AG04450 (cell line): ENCODE measurements around the gene FUS. TPM values are rescaled to one million over a fixed set of nuclear protein-coding genes. Genes with fewer than 3 reads are reported as not detected.
"Not testable (repeated sequence)": the region's sequence is repeated elsewhere in the genome, so short reads cannot be mapped to it uniquely, and the experiment has no call there.

Experiments
- CTCF ChIA-PET: fragments of 300-600, 350-600 bp; formaldehyde crosslinking; extraction: SDS; loops from one replicate; lab custom pipeline; 2022; ENCODE audit warnings: antibody characterized with exemption, inconsistent platforms; lab: Charles Lee
- POLR2A ChIA-PET: fragments of 350-600 bp; formaldehyde crosslinking; extraction: SDS; loops from one replicate; lab custom pipeline; 2021; ENCODE audit warnings: antibody characterized with exemption, inconsistent platforms; lab: Yijun Ruan, JAX
- DNase-seq: peaks from one replicate; pipeline ENCODE4 v3.0.0-alpha.2; 2011; ENCODE audit warnings: low read depth, low spot score
- H3K27ac ChIP-seq: one replicate; pipeline ENCODE4 v1.5.1; 2012; ENCODE audit warnings: low read depth, low read length, control low read depth
- H3K27me3 ChIP-seq: one replicate; pipeline ENCODE4 v1.6.0; 2012; ENCODE audit warnings: low read length; ENCODE audit not compliant: control insufficient read depth, insufficient read depth
- H3K4me3 ChIP-seq: 2 replicates; pipeline ENCODE4 v1.5.1; 2011; ENCODE audit warnings: mild to moderate bottlenecking, low read depth, low read length, control low read depth
- H3K9me3 ChIP-seq: 2 replicates; pipeline ENCODE4 v1.5.1; 2012; ENCODE audit warnings: low read length; ENCODE audit not compliant: control insufficient read depth, insufficient read depth
- polyA plus RNA-seq: library from polyadenylated mRNA; depleted of rRNA; stranded (reverse); fragments of >200 nt; gene quantifications from 2 replicates; pipeline ENCODE4 v1.2.3, GENCODE V29; 2011
- TF ChIP-seq, protein P1 (sequence below): IDR thresholded peaks from 2 replicates; pipeline ENCODE4 v1.5.1; 2011; ENCODE audit warnings: low read depth, low read length, control low read depth, inconsistent platforms

FUS gene
- polyA plus RNA-seq, 1 experiment: 166 TPM

DNA sequence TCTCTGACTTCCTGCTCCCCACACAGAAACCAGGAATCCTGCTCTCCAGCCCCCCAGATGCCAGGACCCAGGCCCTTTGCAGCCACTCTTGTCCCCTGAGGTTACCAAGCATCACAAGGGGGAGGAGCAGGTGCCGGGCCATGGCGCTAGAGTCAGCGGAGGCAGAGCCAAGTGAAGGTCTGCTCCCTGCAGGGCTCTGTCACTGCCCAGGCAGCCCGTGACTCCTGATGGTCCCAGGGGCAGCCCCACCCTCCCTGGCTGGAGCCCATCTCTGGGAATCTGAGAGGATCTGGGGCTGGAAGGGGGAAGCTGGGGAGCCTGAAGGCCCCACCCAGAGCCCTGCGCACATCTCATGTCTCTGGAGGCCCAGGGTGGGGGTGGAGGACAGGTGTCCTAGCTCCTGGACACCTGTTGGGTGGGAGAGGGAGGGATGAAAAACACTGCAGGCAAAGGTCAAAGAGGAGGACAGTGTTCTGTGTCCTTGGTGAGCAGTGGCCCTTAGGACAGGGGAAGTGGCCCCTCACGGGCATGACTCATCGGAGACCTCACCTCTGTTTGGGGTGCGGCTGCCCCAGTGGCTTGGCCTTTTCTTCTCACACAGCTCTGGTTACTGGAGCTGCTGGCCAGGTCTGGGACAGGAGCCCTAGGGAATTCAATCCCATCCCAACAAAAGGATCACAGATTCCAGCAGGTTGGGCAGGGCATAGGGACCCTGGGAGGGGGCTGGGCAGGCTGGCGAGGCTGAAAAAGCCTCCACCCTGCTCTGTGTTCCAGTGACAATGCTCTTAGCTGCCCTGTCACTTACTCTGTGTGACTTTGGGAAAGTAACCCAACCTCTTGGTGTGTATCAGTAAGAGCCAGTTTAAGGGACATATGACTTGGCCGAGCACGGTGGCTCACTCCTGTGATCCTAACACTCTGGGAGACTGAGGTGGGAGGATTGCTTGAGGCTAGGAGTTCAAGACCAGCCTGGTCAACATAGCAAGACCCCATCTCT lies 29.7 kb upstream of the FUS start, which contains the start of gene PRSS36:
PRSS36 (minus strand) TSS at position 173 of the 997 bp plus-strand sequence; CDS start at position 142, 31 bp downstream.
- Histone ChIP-seq H3K4me3 (no peak within 1 kb of the TSS), H3K27ac (no peak within 1 kb of the TSS), H3K27me3 (peaks cover 32% of the 10 kb centered on the region), H3K9me3 (no peaks in the 10 kb centered on the region; the same call in 1 of the 2 replicates)
- TF ChIP-seq, protein P1, sequence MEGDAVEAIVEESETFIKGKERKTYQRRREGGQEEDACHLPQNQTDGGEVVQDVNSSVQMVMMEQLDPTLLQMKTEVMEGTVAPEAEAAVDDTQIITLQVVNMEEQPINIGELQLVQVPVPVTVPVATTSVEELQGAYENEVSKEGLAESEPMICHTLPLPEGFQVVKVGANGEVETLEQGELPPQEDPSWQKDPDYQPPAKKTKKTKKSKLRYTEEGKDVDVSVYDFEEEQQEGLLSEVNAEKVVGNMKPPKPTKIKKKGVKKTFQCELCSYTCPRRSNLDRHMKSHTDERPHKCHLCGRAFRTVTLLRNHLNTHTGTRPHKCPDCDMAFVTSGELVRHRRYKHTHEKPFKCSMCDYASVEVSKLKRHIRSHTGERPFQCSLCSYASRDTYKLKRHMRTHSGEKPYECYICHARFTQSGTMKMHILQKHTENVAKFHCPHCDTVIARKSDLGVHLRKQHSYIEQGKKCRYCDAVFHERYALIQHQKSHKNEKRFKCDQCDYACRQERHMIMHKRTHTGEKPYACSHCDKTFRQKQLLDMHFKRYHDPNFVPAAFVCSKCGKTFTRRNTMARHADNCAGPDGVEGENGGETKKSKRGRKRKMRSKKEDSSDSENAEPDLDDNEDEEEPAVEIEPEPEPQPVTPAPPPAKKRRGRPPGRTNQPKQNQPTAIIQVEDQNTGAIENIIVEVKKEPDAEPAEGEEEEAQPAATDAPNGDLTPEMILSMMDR: no peak
- POLR2A ChIA-PET: interaction anchor here (0.5 kb wide), 2 partner anchors 116 to 155 kb away, joined by 3 read pairs; no protein-coding TSS in a partner anchor
- CTCF ChIA-PET: interaction anchor here (3.2 kb wide), 1 partner anchor 8 kb away, joined by 14 read pairs; no protein-coding TSS in a partner anchor
- DNase-seq: no peak

DNA sequence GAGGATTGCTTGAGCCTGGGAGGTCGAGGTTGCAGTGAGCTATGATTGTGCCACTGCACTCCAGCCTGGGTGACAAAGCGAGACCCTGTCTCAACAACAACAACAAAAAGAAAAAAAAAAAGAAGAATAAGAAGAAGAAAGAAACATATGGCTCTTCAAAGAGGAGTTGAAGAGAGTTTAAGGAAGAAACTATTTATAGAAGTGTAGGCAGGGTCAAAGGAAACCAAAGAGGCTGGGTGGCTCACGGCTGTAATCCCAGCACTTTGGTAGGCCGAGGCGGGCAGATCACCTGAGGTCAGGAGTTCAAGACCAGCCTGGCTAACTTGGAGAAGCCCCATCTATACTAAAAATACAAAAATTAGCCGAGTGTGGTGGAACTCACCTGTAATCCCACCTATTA lies 29.0 kb upstream of the FUS start:
- POLR2A ChIA-PET, DNase-seq, H3K27ac ChIP-seq, H3K9me3 ChIP-seq, H3K4me3 ChIP-seq: not testable (repeated sequence)
- H3K27me3 ChIP-seq: peaks cover 32% of the 10 kb centered on the region
- CTCF ChIA-PET: interaction anchor here (3.2 kb wide), 1 partner anchor 9 kb away, joined by 14 read pairs; no protein-coding TSS in a partner anchor

DNA sequence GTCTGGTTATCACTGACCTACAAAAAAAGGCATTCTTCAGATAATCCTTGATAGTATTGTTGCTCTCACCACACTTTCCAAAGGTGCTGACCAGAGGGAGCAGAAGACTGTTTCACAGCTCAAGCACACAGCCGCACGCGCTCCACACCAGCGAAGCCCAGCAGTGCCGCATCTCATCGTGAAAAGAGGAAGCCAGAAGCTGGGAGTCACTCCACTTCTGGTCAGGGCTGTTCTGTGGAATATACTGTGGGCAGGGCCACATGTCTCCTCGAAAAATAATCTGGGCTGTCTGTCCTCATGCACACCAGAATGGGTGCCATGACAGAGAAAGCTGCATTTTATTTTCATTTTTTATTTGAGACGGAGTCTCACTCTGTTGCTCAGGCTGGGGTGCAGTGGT lies 22.8 kb upstream of the FUS start:
- Histone ChIP-seq H3K4me3 (no peak overlapping the region), H3K9me3 (no peaks in the 10 kb centered on the region), H3K27ac (no peak overlapping the region), H3K27me3 (peaks cover 3% of the 10 kb centered on the region)
- ChIA-PET CTCF (interaction anchor here (0.6 to 2.5 kb wide), 5 partner anchors 11 to 712 kb away, joined by 3 to 17 read pairs (median 3); no protein-coding TSS in a partner anchor), POLR2A (no interaction called here)
- TF ChIP-seq, protein P1: no peak
- no peak for DNase-seq

DNA sequence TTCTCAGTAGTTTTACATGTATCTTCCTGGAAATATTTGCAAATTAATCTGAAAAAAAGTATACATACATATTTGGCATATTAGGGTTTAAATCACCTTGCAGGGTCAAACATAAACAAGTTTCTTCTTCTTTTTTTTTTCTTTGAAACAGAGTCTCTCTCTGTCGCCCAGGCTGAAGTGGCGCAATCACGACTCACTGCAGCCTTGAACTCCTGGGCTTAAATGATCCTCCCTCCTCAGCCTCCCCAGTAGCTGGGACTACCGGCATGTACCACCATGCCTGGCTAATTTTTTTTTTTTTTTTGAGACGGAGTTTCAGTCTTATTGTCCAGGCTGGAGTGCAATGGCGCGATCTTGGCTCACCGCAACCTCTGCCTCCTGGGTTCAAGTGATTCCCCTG lies 12.6 kb upstream of the FUS start:
- H3K27ac ChIP-seq: no peak overlapping the region
- H3K27me3 ChIP-seq: peaks cover 9% of the 10 kb centered on the region
- no peak for DNase-seq
- ChIA-PET POLR2A (interaction anchor here (0.7 to 1.9 kb wide), 2 partner anchors 13 to 276 kb away, joined by 4 to 5 read pairs; partner anchors contain the start of gene ZNF843), CTCF (no interaction called here)
- H3K9me3 ChIP-seq: no peaks in the 10 kb centered on the region
- no peak overlapping the region for H3K4me3 ChIP-seq
- TF ChIP-seq, protein P1: no peak

DNA sequence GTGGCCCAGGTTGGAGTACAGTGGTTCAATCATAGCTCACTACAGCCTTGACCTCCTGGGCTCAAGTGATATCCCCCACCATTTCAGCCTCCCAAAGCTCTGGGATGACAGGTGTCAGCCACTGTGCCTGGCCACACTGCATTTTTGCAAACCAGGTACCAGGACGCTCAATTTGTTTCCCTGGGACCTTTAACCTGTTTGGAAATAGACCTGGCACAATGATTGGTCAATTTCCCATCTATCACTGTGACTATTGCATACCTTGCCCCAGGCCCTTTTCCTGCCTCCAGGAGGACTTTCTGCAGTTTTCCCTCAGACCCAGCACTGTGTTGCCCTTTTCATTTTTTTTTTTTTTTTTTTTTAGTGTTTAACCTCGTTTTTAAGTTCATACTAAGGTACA lies 11.1 kb upstream of the FUS start:
- TF ChIP-seq, protein P1: no peak
- H3K27ac ChIP-seq: no peak overlapping the region
- H3K9me3 ChIP-seq: no peaks in the 10 kb centered on the region
- POLR2A ChIA-PET: interaction anchor here (1.5 kb wide), 1 partner anchor 11 kb away, joined by 6 read pairs; the partner anchor contains the start of gene FUS
- DNase-seq: no peak
- CTCF ChIA-PET: no interaction called here
- H3K27me3 ChIP-seq: peaks cover 5% of the 10 kb centered on the region
- no peak overlapping the region for H3K4me3 ChIP-seq

DNA sequence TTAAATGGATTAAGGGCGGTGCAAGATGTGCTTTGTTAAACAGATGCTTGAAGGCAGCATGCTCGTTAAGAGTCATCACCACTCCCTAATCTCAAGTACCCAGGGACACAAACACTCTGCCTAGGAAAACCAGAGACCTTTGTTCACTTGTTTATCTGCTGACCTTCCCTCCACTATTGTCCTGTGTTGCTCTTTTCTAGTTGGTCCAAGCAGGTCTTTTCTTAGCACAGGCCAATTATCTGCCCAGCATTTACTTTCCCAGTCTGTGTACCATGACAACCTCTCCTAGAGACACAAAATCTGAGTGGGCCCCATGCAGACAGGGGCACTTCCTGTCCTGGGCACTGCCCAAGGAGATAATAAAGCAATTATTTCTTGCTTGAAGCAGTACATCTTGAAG lies 9.9 kb upstream of the FUS start:
- H3K4me3 ChIP-seq, H3K27me3 ChIP-seq, DNase-seq, H3K9me3 ChIP-seq, CTCF ChIA-PET, H3K27ac ChIP-seq, POLR2A ChIA-PET: not testable (repeated sequence)
